NCI-H2227 (cell line): Measurements from ENCODE around the gene OTP.
"Not testable (repeated sequence)": the region's sequence is repeated elsewhere in the genome, so short reads cannot be mapped to it uniquely, and the experiment has no call there.

Experiments used
- DNase-seq: peaks from one replicate; lab custom pipeline; 2025; ENCODE audit not compliant: unreplicated experiment; lab: John Stamatoyannopoulos, UW

The OTP gene

GRCh38 chr5:77608927-77609326 lies 29.6 kb downstream of the OTP start:
- DNase-seq, result not testable (repeated sequence)

- DNase-seq, result no peak
Observed at GRCh38 chr5:77607324-77607723, 31.2 kb downstream of the OTP start.

GRCh38 chr5:77606279-77606678 lies 32.2 kb downstream of the OTP start:
- no peak for DNase-seq

GRCh38 chr5:77599679-77600078 lies 38.8 kb downstream of the OTP start:
- no peak for DNase-seq

- no peak for DNase-seq
Observed at GRCh38 chr5:77590347-77590746, 48.2 kb downstream of the OTP start.

GRCh38 chr5:77588175-77588574 lies 50.3 kb downstream of the OTP start:
- DNase-seq, result no peak

- no peak for DNase-seq
Observed at GRCh38 chr5:77586101-77586500, 52.4 kb downstream of the OTP start.

- DNase-seq, result peak; percentile 3
Observed at GRCh38 chr5:77582143-77582542, 56.4 kb downstream of the OTP start.
